Measurements from ENCODE around the gene MYH16. TPM values are rescaled to one million over a fixed set of nuclear protein-coding genes. Genes with fewer than 3 reads are reported as not detected.
"Not testable (repeated sequence)": the region's sequence is repeated elsewhere in the genome, so short reads cannot be mapped to it uniquely, and the experiment has no call there.

MYH16 gene
- total RNA-seq = 1 to 10 TPM; 1.5 to 2.0 TPM
- polyA plus RNA-seq (ENCODE audit: insufficient read depth, low read depth, low replicate concordance) = 2.1 TPM
- long read RNA-seq, donor 1 = 0 reads
- long read RNA-seq, donor 2 = 0 reads

- no peak for DNase-seq
- Histone ChIP-seq H3K27me3 (no peaks in the 10 kb centered on the region), H3K36me3 (ENCODE audit: low read depth, missing control alignments) (no peaks in the 10 kb centered on the region), H3K9me3 (no peaks in the 10 kb centered on the region), H3K4me1 (peaks cover 8% of the 10 kb centered on the region), H3K27ac (no peak within 1 kb of the TSS), H3K4me3 (no peak within 1 kb of the TSS)
- TF ChIP-seq POLR2A (IDR thresholded peaks at IDR 0.05) = no peak
- no peak for TF ChIP-seq CTCF (IDR thresholded peaks at IDR 0.05)
- WGBS, 2 donors = 90 to 100% methylated on average over 2 of the region's 2 CpGs
- intact Hi-C loops (cut with DNase I; ENCODE audit: low total_unique reads) = no loop called here
Observed at GRCh38 chr7:99272476-99273045, at the start of gene MYH16. Gene MYH16 (plus strand): TSS chr7:99272839.

- 76 to 78% methylated on average over 15 of the region's 15 CpGs for WGBS, 2 donors
- H3K9me3 ChIP-seq; H3K27ac ChIP-seq; H3K36me3 ChIP-seq (ENCODE audit: low read depth, missing control alignments); DNase-seq; H3K4me1 ChIP-seq; intact Hi-C loops (cut with DNase I; ENCODE audit: low total_unique reads); H3K27me3 ChIP-seq; H3K4me3 ChIP-seq: not testable (repeated sequence)
Observed at GRCh38 chr7:99224263-99224898, 48.3 kb upstream of the MYH16 start.

- WGBS, 2 donors = 93 to 94% methylated on average over 2 of the region's 2 CpGs
- Histone ChIP-seq H3K9me3 (no peaks in the 10 kb centered on the region), H3K4me1 (no peaks in the 10 kb centered on the region), H3K27ac (no peak overlapping the region), H3K27me3 (no peaks in the 10 kb centered on the region), H3K36me3 (ENCODE audit: low read depth, missing control alignments) (no peaks in the 10 kb centered on the region), H3K4me3 (no peak overlapping the region)
- no peak for TF ChIP-seq CTCF (IDR thresholded peaks at IDR 0.05)
- intact Hi-C loops (cut with DNase I; ENCODE audit: low total_unique reads) = no loop called here
- DNase-seq = no peak
Observed at GRCh38 chr7:99224899-99225265, 47.8 kb upstream of the MYH16 start.

- TF ChIP-seq CTCF (IDR thresholded peaks at IDR 0.05) = no peak
- TF ChIP-seq POLR2A (IDR thresholded peaks at IDR 0.05) = no peak
- Histone ChIP-seq H3K9me3 (no peaks in the 10 kb centered on the region), H3K27me3 (no peaks in the 10 kb centered on the region), H3K4me3 (no peak overlapping the region), H3K4me1 (no peaks in the 10 kb centered on the region), H3K27ac (no peak overlapping the region), H3K36me3 (ENCODE audit: low read depth, missing control alignments) (no peaks in the 10 kb centered on the region)
- 74 to 90% methylated on average over 4 of the region's 4 CpGs for WGBS, 2 donors
- intact Hi-C loops (cut with DNase I; ENCODE audit: low total_unique reads) = no loop called here
- no peak for DNase-seq
Observed at GRCh38 chr7:99229234-99229633, 43.4 kb upstream of the MYH16 start.

- Histone ChIP-seq H3K4me1 (no peaks in the 10 kb centered on the region), H3K4me3 (no peak overlapping the region), H3K36me3 (ENCODE audit: low read depth, missing control alignments) (no peaks in the 10 kb centered on the region), H3K9me3 (no peaks in the 10 kb centered on the region), H3K27ac (no peak overlapping the region), H3K27me3 (no peaks in the 10 kb centered on the region)
- intact Hi-C loops (cut with DNase I; ENCODE audit: low total_unique reads) = no loop called here
- 82 to 88% methylated on average over 9 of the region's 9 CpGs for WGBS, 2 donors
- DNase-seq = no peak
- TF ChIP-seq CTCF (IDR thresholded peaks at IDR 0.05) (no peak), POLR2A (IDR thresholded peaks at IDR 0.05) (no peak)
Observed at GRCh38 chr7:99232082-99232770, 40.4 kb upstream of the MYH16 start.

GRCh38 chr7:99232955-99233354, 39.7 kb upstream of the MYH16 start:
- H3K9me3 ChIP-seq; H3K27ac ChIP-seq; DNase-seq; H3K27me3 ChIP-seq; intact Hi-C loops (cut with DNase I; ENCODE audit: low total_unique reads); H3K4me1 ChIP-seq; H3K4me3 ChIP-seq; H3K36me3 ChIP-seq (ENCODE audit: low read depth, missing control alignments): not testable (repeated sequence)
- WGBS, 2 donors = 82 to 85% methylated on average over 4 of the region's 4 CpGs

Data from testis (tissue), 5 donors.